Measurements from ENCODE around the gene TAGLN2. TPM values are rescaled to one million over a fixed set of nuclear protein-coding genes. Genes with fewer than 3 reads are reported as not detected.

TAGLN2 gene
- total RNA-seq (10 to 100 TPM; 75.1 to 85.4 TPM), polyA plus RNA-seq (ENCODE audit: insufficient read length in 2 of 2) (100 to 1,000 TPM in 1 of 2 donors, 10 to 100 TPM in 1; 93.0 to 101 TPM)
- long read RNA-seq, donor 1, transcript TAGLN2-203 (5 exons, 1,604 nt) = major isoform, 49 of 55 reads
- long read RNA-seq, donor 1, partial matches to known transcripts = 6 of 55 reads
- long read RNA-seq, donor 1, other reads (novel, unspliced or antisense) = 0 of 55 reads
- long read RNA-seq, donor 2, transcript TAGLN2-203 (5 exons, 1,604 nt) = major isoform, 16 of 17 reads
- long read RNA-seq, donor 2, partial matches to known transcripts = 0 of 17 reads
- long read RNA-seq, donor 2, other reads (novel, unspliced or antisense) = 0 of 17 reads
- long read RNA-seq, donor 3, transcript TAGLN2-203 (5 exons, 1,604 nt) = major isoform, 18 of 26 reads
- long read RNA-seq, donor 3, partial matches to known transcripts = 8 of 26 reads
- long read RNA-seq, donor 3, other reads (novel, unspliced or antisense) = 0 of 26 reads
- long read RNA-seq, donor 4, transcript TAGLN2-203 (5 exons, 1,604 nt) = major isoform, 167 of 227 reads
- long read RNA-seq, donor 4, partial matches to known transcripts = 53 of 227 reads
- long read RNA-seq, donor 4, other reads (novel, unspliced or antisense) = 6 of 227 reads

- Histone ChIP-seq H3K27me3 (ENCODE audit: control insufficient read depth, insufficient read depth, low read length) (peaks cover 23% of the 10 kb centered on the region), H3K4me3 (ENCODE audit: low read depth, low read length) (peak within 1 kb of the TSS; percentile 65), H3K9me3 (ENCODE audit: control insufficient read depth, insufficient read depth, low read length) (no peaks in the 10 kb centered on the region), H3K36me3 (ENCODE audit: control insufficient read depth, insufficient read depth, low read length) (peaks cover 40% of the 10 kb centered on the region), H3K27ac (ENCODE audit: low read depth, low read length) (peak within 1 kb of the TSS; percentile 77), H3K4me1 (ENCODE audit: control insufficient read depth, insufficient read depth, low read length) (peaks cover 41% of the 10 kb centered on the region)
- WGBS (ENCODE audit: insufficient coverage) = 2% methylated on average over 58 of the region's 58 CpGs
- peak in 4 of 6 donors; percentile 53 to 92 (median 70) for DNase-seq (ENCODE audit: low read depth in 4 of 6, low spot score in 6 of 6)
Measured at GRCh38 chr1:159924791-159925718, at the start of gene TAGLN2. TAGLN2 (minus strand) TSS chr1:159925507; CDS start chr1:159920509, 4,998 bp downstream.

- Histone ChIP-seq H3K9me3 (ENCODE audit: control insufficient read depth, insufficient read depth, low read length) (no peaks in the 10 kb centered on the region), H3K4me3 (ENCODE audit: low read depth, low read length) (no peak overlapping the region), H3K36me3 (ENCODE audit: control insufficient read depth, insufficient read depth, low read length) (no peaks in the 10 kb centered on the region), H3K27me3 (ENCODE audit: control insufficient read depth, insufficient read depth, low read length) (no peaks in the 10 kb centered on the region), H3K27ac (ENCODE audit: low read depth, low read length) (no peak overlapping the region), H3K4me1 (ENCODE audit: control insufficient read depth, insufficient read depth, low read length) (peaks cover 12% of the 10 kb centered on the region)
- WGBS (ENCODE audit: insufficient coverage) = 93% methylated on average over 7 of the region's 7 CpGs
- DNase-seq (ENCODE audit: low read depth in 4 of 6, low spot score in 6 of 6) = no peak
Measured at GRCh38 chr1:159974350-159974965, 49.2 kb upstream of the TAGLN2 start.

GRCh38 chr1:159973350-159973940 lies 48.1 kb upstream of the TAGLN2 start:
- WGBS (ENCODE audit: insufficient coverage) = no CpG with 5 or more reads among the region's 6 CpGs
- Histone ChIP-seq H3K27me3 (ENCODE audit: control insufficient read depth, insufficient read depth, low read length) (no peaks in the 10 kb centered on the region), H3K27ac (ENCODE audit: low read depth, low read length) (no peak overlapping the region), H3K4me3 (ENCODE audit: low read depth, low read length) (no peak overlapping the region), H3K9me3 (ENCODE audit: control insufficient read depth, insufficient read depth, low read length) (no peaks in the 10 kb centered on the region), H3K4me1 (ENCODE audit: control insufficient read depth, insufficient read depth, low read length) (peaks cover 12% of the 10 kb centered on the region), H3K36me3 (ENCODE audit: control insufficient read depth, insufficient read depth, low read length) (no peaks in the 10 kb centered on the region)
- no peak for DNase-seq (ENCODE audit: low read depth in 4 of 6, low spot score in 6 of 6)

- Histone ChIP-seq H3K9me3 (ENCODE audit: control insufficient read depth, insufficient read depth, low read length) (no peaks in the 10 kb centered on the region), H3K27ac (ENCODE audit: low read depth, low read length) (no peak overlapping the region), H3K4me1 (ENCODE audit: control insufficient read depth, insufficient read depth, low read length) (peaks cover 12% of the 10 kb centered on the region), H3K27me3 (ENCODE audit: control insufficient read depth, insufficient read depth, low read length) (no peaks in the 10 kb centered on the region), H3K4me3 (ENCODE audit: low read depth, low read length) (no peak overlapping the region), H3K36me3 (ENCODE audit: control insufficient read depth, insufficient read depth, low read length) (no peaks in the 10 kb centered on the region)
- DNase-seq (ENCODE audit: low read depth in 4 of 6, low spot score in 6 of 6) = no peak
- WGBS (ENCODE audit: insufficient coverage) = 82% methylated on average over 8 of the region's 8 CpGs
Measured at GRCh38 chr1:159972443-159973205, 47.3 kb upstream of the TAGLN2 start.

- WGBS (ENCODE audit: insufficient coverage) = 34% methylated on average over 6 of the region's 9 CpGs
- Histone ChIP-seq H3K4me1 (ENCODE audit: control insufficient read depth, insufficient read depth, low read length) (peaks cover 12% of the 10 kb centered on the region), H3K27me3 (ENCODE audit: control insufficient read depth, insufficient read depth, low read length) (no peaks in the 10 kb centered on the region), H3K27ac (ENCODE audit: low read depth, low read length) (no peak overlapping the region), H3K4me3 (ENCODE audit: low read depth, low read length) (no peak overlapping the region), H3K9me3 (ENCODE audit: control insufficient read depth, insufficient read depth, low read length) (no peaks in the 10 kb centered on the region), H3K36me3 (ENCODE audit: control insufficient read depth, insufficient read depth, low read length) (no peaks in the 10 kb centered on the region)
- no peak for DNase-seq (ENCODE audit: low read depth in 4 of 6, low spot score in 6 of 6)
Measured at GRCh38 chr1:159970932-159971342, 45.6 kb upstream of the TAGLN2 start.

GRCh38 chr1:159968901-159969300 lies 43.6 kb upstream of the TAGLN2 start:
- DNase-seq (ENCODE audit: low read depth in 4 of 6, low spot score in 6 of 6) = no peak
- Histone ChIP-seq H3K27me3 (ENCODE audit: control insufficient read depth, insufficient read depth, low read length) (no peaks in the 10 kb centered on the region), H3K4me1 (ENCODE audit: control insufficient read depth, insufficient read depth, low read length) (peaks cover 12% of the 10 kb centered on the region), H3K4me3 (ENCODE audit: low read depth, low read length) (no peak overlapping the region), H3K9me3 (ENCODE audit: control insufficient read depth, insufficient read depth, low read length) (no peaks in the 10 kb centered on the region), H3K27ac (ENCODE audit: low read depth, low read length) (no peak overlapping the region), H3K36me3 (ENCODE audit: control insufficient read depth, insufficient read depth, low read length) (no peaks in the 10 kb centered on the region)
- WGBS (ENCODE audit: insufficient coverage) = no CpG with 5 or more reads among the region's 3 CpGs

GRCh38 chr1:159965263-159965662 lies 40.0 kb upstream of the TAGLN2 start:
- Histone ChIP-seq H3K36me3 (ENCODE audit: control insufficient read depth, insufficient read depth, low read length) (no peaks in the 10 kb centered on the region), H3K4me3 (ENCODE audit: low read depth, low read length) (no peak overlapping the region), H3K9me3 (ENCODE audit: control insufficient read depth, insufficient read depth, low read length) (no peaks in the 10 kb centered on the region), H3K27ac (ENCODE audit: low read depth, low read length) (no peak overlapping the region), H3K27me3 (ENCODE audit: control insufficient read depth, insufficient read depth, low read length) (no peaks in the 10 kb centered on the region), H3K4me1 (ENCODE audit: control insufficient read depth, insufficient read depth, low read length) (no peaks in the 10 kb centered on the region)
- WGBS (ENCODE audit: insufficient coverage) = 29% methylated on average over 1 of the region's 2 CpGs
- no peak for DNase-seq (ENCODE audit: low read depth in 4 of 6, low spot score in 6 of 6)

- no peaks in the 10 kb centered on the region for H3K27me3 ChIP-seq (ENCODE audit: control insufficient read depth, insufficient read depth, low read length)
- H3K4me3 ChIP-seq (ENCODE audit: low read depth, low read length) = no peak overlapping the region
- 28% methylated on average over 2 of the region's 3 CpGs for WGBS (ENCODE audit: insufficient coverage)
- DNase-seq (ENCODE audit: low read depth in 4 of 6, low spot score in 6 of 6) = no peak
- H3K9me3 ChIP-seq (ENCODE audit: control insufficient read depth, insufficient read depth, low read length) = no peaks in the 10 kb centered on the region
- H3K4me1 ChIP-seq (ENCODE audit: control insufficient read depth, insufficient read depth, low read length) = no peaks in the 10 kb centered on the region
- no peaks in the 10 kb centered on the region for H3K36me3 ChIP-seq (ENCODE audit: control insufficient read depth, insufficient read depth, low read length)
- H3K27ac ChIP-seq (ENCODE audit: low read depth, low read length) = no peak overlapping the region
Measured at GRCh38 chr1:159964144-159964543, 38.8 kb upstream of the TAGLN2 start.
